Liver (tissue), 9 donors: ENCODE results near the gene LMX1B. TPM values are rescaled to one million over a fixed set of nuclear protein-coding genes. Genes with fewer than 3 reads are reported as not detected.

Experiments used
- DNase-seq: peaks from one replicate; pipeline ENCODE4 v3.0.0-alpha.2; 2017; ENCODE audit warnings: low spot score
- H3K27ac ChIP-seq, 2 donors: one replicate each; pipeline ENCODE4 v1.7.0; 2013; ENCODE audit warnings: inconsistent platforms in 2 of 2, low read length in 2 of 2, control low read depth in 1 of 2, low read depth in 1 of 2, mild to moderate bottlenecking in 1 of 2
- H3K27me3 ChIP-seq, 4 donors: one replicate each; pipeline versions ENCODE4 v1.6.1 to v1.7.0; 2013; ENCODE audit warnings: low read length in 3 of 4, inconsistent platforms in 1 of 4, mild to moderate bottlenecking in 1 of 4, moderate library complexity in 1 of 4; ENCODE audit not compliant: control insufficient read depth in 4 of 4, insufficient read depth in 4 of 4
- H3K36me3 ChIP-seq, 4 donors: one replicate each; pipeline versions ENCODE4 v1.6.1 to v1.7.0; 2013; ENCODE audit warnings: low read length in 3 of 4, mild to moderate bottlenecking in 3 of 4, low read depth in 1 of 4, moderate library complexity in 1 of 4; ENCODE audit not compliant: control insufficient read depth in 4 of 4, insufficient read depth in 3 of 4
- H3K4me1 ChIP-seq, 4 donors: one replicate each; pipeline versions ENCODE4 v1.6.1 to v1.7.0; 2013; ENCODE audit warnings: low read length in 3 of 4, mild to moderate bottlenecking in 3 of 4, moderate library complexity in 1 of 4; ENCODE audit not compliant: control insufficient read depth in 4 of 4, insufficient read depth in 4 of 4
- H3K4me3 ChIP-seq, 3 donors: one replicate each; pipeline versions ENCODE4 v1.6.1 to v1.7.0; 2013; ENCODE audit warnings: low read length in 3 of 3, control low read depth in 1 of 3, low read depth in 1 of 3, mild to moderate bottlenecking in 1 of 3
- H3K9ac ChIP-seq, 2 donors: one replicate each; pipeline ENCODE4 v1.7.0; 2013; ENCODE audit warnings: low read length in 2 of 2, mild to moderate bottlenecking in 2 of 2, moderate library complexity in 2 of 2, control low read depth in 1 of 2, low read depth in 1 of 2
- H3K9me3 ChIP-seq, 4 donors: one replicate each; pipeline versions ENCODE4 v1.6.1 to v1.7.0; 2013; ENCODE audit warnings: low read length in 3 of 4; ENCODE audit not compliant: control insufficient read depth in 4 of 4
- ATF3 ChIP-seq: IDR thresholded peaks from 2 replicates; pipeline ENCODE4 v1.6.1; 2016; ENCODE audit warnings: antibody characterized with exemption
- CTCF ChIP-seq: fragments of 150-350 bp; IDR thresholded peaks from 2 replicates; pipeline ENCODE4 v1.5.1; 2017; ENCODE audit warnings: improper control_type of control experiment, low read depth, low read length; ENCODE audit not compliant: missing input control
- EGR1 ChIP-seq, 2 donors: IDR thresholded peaks; 2 replicates each; pipeline ENCODE4 v1.6.1; 2016 to 2018; ENCODE audit warnings: antibody characterized with exemption in 2 of 2, low read depth in 2 of 2
- FOXA2 ChIP-seq: IDR thresholded peaks from 2 replicates; pipeline ENCODE4 v1.6.1; 2016; ENCODE audit warnings: antibody characterized with exemption
- GABPA ChIP-seq, 2 donors: IDR thresholded peaks in 1 of 2; conservative IDR thresholded peaks in 1 of 2; 2 replicates each; pipeline ENCODE4 v1.6.1; 2016; ENCODE audit warnings: antibody characterized with exemption in 2 of 2, mild to moderate bottlenecking in 1 of 2, moderate library complexity in 1 of 2
- HNF4A ChIP-seq, 2 donors: conservative IDR thresholded peaks; 2 replicates each; pipeline ENCODE4 v1.6.1; 2016; ENCODE audit warnings: antibody characterized with exemption in 2 of 2, mild to moderate bottlenecking in 2 of 2
- HNF4G ChIP-seq: IDR thresholded peaks from 2 replicates; pipeline ENCODE4 v1.6.1; 2016; ENCODE audit warnings: antibody characterized with exemption
- MAX ChIP-seq: IDR thresholded peaks from 2 replicates; pipeline ENCODE4 v1.6.1; 2016; ENCODE audit warnings: antibody characterized with exemption
- RAD21 ChIP-seq, 2 donors: IDR thresholded peaks; 2 replicates each; pipeline ENCODE4 v1.6.1; 2016; ENCODE audit warnings: antibody characterized with exemption in 2 of 2, mild to moderate bottlenecking in 2 of 2
- RXRA ChIP-seq, 2 donors: IDR thresholded peaks; 2 replicates each; pipeline ENCODE4 v1.6.1; 2017 to 2018; ENCODE audit warnings: antibody characterized with exemption in 2 of 2, mild to moderate bottlenecking in 1 of 2
- SP1 ChIP-seq: IDR thresholded peaks from 2 replicates; pipeline ENCODE4 v1.6.1; 2018; ENCODE audit warnings: antibody characterized with exemption, mild to moderate bottlenecking
- TAF1 ChIP-seq: conservative IDR thresholded peaks from 2 replicates; pipeline ENCODE4 v1.6.1; 2016; ENCODE audit warnings: antibody characterized with exemption, mild to moderate bottlenecking
- YY1 ChIP-seq: IDR thresholded peaks from 2 replicates; pipeline ENCODE4 v1.6.1; 2016; ENCODE audit warnings: antibody characterized with exemption, mild to moderate bottlenecking
- WGBS: extraction: QIAGEN DNeasy Blood & Tissue Kit; methylation state at CpG from one replicate; pipeline ENCODE4 v1.1.7; 2013; 5-methylcytosine and 5-hydroxymethylcytosine counted together
- polyA plus RNA-seq, 2 donors: library from polyadenylated mRNA; stranded (reverse) in 1 of 2; unstranded in 1 of 2; fragments of 200-250 nt in 1 of 2; fragments of >200 nt in 1 of 2; fragmentation: Nextera tagmentation in 1 of 2; extraction: Ambion mirVana in 1 of 2; gene quantifications; one replicate each; pipeline versions ENCODE4 v1.2.1 to v1.2.3, GENCODE V29; 2013 to 2015
- total RNA-seq, 2 donors: library from RNA; depleted of rRNA; stranded (reverse); fragments of >200 nt; gene quantifications; one replicate each; pipeline ENCODE4 v1.2.3, GENCODE V29; 2014
- TF ChIP-seq, protein P1 (sequence below): IDR thresholded peaks from 2 replicates; pipeline ENCODE4 v1.6.1; 2016; ENCODE audit warnings: antibody characterized with exemption, mild to moderate bottlenecking
- donor health status: healthy.
- donor health status: healthy.
- donor health status: healthy.
- donor health status: healthy.
- donor health status: healthy.

LMX1B gene
- total and polyA plus RNA-seq, 4 donors = not detected

DNA sequence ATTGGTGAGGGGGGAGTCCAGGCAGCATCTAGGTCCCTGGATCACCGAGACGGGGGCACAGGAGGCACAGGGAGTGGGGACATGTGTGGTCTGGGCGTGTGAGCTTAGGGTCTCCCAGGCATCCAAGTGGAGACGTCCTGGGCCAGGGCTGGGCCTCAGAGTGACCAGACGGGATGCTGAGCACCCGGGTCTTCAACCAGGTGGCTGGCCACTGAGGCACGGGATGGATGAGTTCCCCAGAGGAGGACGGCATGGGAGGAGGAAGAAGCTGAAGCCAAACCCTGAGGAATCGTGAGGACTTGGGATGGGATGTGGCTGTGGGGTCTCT lies 88.0 kb downstream of the LMX1B start:
- 82% methylated on average over 9 of the region's 9 CpGs for WGBS
- TF ChIP-seq HNF4A (conservative IDR thresholded peaks at IDR 0.05) (no peak), CTCF (no peak), ATF3 (no peak), MAX (no peak), TAF1 (no peak), SP1 (no peak), FOXA2 (no peak), GABPA (IDR thresholded peaks at IDR 0.05 in 1 of 2, conservative IDR thresholded peaks at IDR 0.05 in 1 of 2) (no peak)
- TF ChIP-seq, protein P1, sequence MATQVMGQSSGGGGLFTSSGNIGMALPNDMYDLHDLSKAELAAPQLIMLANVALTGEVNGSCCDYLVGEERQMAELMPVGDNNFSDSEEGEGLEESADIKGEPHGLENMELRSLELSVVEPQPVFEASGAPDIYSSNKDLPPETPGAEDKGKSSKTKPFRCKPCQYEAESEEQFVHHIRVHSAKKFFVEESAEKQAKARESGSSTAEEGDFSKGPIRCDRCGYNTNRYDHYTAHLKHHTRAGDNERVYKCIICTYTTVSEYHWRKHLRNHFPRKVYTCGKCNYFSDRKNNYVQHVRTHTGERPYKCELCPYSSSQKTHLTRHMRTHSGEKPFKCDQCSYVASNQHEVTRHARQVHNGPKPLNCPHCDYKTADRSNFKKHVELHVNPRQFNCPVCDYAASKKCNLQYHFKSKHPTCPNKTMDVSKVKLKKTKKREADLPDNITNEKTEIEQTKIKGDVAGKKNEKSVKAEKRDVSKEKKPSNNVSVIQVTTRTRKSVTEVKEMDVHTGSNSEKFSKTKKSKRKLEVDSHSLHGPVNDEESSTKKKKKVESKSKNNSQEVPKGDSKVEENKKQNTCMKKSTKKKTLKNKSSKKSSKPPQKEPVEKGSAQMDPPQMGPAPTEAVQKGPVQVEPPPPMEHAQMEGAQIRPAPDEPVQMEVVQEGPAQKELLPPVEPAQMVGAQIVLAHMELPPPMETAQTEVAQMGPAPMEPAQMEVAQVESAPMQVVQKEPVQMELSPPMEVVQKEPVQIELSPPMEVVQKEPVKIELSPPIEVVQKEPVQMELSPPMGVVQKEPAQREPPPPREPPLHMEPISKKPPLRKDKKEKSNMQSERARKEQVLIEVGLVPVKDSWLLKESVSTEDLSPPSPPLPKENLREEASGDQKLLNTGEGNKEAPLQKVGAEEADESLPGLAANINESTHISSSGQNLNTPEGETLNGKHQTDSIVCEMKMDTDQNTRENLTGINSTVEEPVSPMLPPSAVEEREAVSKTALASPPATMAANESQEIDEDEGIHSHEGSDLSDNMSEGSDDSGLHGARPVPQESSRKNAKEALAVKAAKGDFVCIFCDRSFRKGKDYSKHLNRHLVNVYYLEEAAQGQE = no peak
- no peak overlapping the region for H3K27ac ChIP-seq
- H3K27me3 ChIP-seq = peaks cover 0 to 13% (median 3%) of the 10 kb centered on the region in 4 donors
- no peak overlapping the region for H3K9ac ChIP-seq
- H3K4me1 ChIP-seq = peaks cover 3 to 4% (median 4%) of the 10 kb centered on the region in 4 donors
- H3K4me3 ChIP-seq = no peak overlapping the region
- DNase-seq = no peak
- H3K9me3 ChIP-seq = no peaks in the 10 kb centered on the region
- H3K36me3 ChIP-seq = no peaks in the 10 kb centered on the region

DNA sequence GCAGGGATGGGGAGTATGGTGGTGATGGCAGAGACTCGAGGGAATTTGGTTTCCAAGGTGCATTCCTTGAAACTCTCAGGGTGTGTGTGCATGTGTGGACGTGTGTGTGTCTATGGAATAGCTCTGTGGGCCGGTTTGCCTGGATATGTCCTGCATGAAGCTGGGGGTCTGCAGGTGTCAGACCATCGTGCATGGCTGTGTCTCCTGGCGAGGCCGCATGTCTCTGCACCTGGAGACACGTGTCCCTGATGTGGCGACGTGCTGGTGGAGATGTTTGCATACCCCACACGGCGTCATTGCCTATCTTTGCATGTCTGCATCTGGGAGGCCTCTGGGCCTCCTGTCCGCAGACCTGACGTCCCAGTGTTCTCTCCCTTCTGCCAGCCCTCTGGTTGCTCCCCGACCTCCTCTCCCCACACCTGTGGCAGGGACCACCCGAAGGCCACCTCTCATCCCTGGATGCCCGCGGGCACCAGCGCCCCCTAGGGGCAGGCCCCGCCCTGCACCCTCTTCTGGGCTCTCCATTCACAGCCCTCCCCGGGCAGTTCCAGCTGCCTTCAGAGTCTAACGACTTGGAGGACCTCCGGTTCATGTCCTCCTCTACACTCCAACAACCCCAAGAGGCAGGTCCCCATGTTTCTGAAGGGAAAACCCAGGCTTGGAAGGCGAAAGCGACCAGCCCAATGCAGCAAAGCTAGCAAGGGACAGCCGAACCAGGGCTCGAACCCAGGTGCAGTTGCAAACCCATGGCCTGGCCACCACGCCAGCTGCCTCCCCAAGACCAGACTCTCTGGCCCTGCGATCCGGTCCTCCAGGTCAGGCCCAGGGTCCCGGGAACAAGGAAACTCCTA lies 88.6 kb downstream of the LMX1B start:
- TF ChIP-seq YY1 (no peak), FOXA2 (no peak), EGR1 (IDR thresholded peaks at IDR 0.05; ENCODE audit: low read depth in 2 of 2) (no peak), HNF4G (no peak), CTCF (peak; percentile 30), RXRA (IDR thresholded peaks at IDR 0.05) (no peak), TAF1 (no peak), RAD21 (IDR thresholded peaks at IDR 0.05) (no peak)
- H3K4me3 ChIP-seq = no peak overlapping the region
- 49% methylated on average over 30 of the region's 30 CpGs for WGBS

More for the DNA sequence above, 88.6 kb downstream of the LMX1B start:
- Histone ChIP-seq H3K4me1 (peaks cover 3 to 4% (median 4%) of the 10 kb centered on the region in 4 donors), H3K9ac (no peak overlapping the region), H3K9me3 (no peaks in the 10 kb centered on the region), H3K27ac (no peak overlapping the region), H3K36me3 (no peaks in the 10 kb centered on the region), H3K27me3 (peaks cover 0 to 13% (median 3%) of the 10 kb centered on the region in 4 donors)
- DNase-seq = no peak
